A673 (cell line): ENCODE results near the gene ZNF664.

Experiments used
- EZH2 ChIP-seq: fragments of 200-600 bp; sonication (generic); IDR thresholded peaks from 2 replicates; pipeline ENCODE4 v1.6.1; 2017; ENCODE audit warnings: borderline replicate concordance, low read depth, mild to moderate bottlenecking, mixed read lengths, antibody characterized with exemption, low read length; ENCODE audit not compliant: poor library complexity, severe bottlenecking
- TF ChIP-seq, protein P1 (sequence below): fragments of 300-800, 200-600 bp; sonication (generic); conservative IDR thresholded peaks from 2 replicates; pipeline ENCODE4 v1.5.1; 2017; ENCODE audit warnings: low read depth, mild to moderate bottlenecking, antibody characterized with exemption, low read length, moderate library complexity, mixed read lengths

GRCh38 chr12:123936471-123936870 is 36.5 kb upstream of the ZNF664 start:
- TF ChIP-seq, protein P1, sequence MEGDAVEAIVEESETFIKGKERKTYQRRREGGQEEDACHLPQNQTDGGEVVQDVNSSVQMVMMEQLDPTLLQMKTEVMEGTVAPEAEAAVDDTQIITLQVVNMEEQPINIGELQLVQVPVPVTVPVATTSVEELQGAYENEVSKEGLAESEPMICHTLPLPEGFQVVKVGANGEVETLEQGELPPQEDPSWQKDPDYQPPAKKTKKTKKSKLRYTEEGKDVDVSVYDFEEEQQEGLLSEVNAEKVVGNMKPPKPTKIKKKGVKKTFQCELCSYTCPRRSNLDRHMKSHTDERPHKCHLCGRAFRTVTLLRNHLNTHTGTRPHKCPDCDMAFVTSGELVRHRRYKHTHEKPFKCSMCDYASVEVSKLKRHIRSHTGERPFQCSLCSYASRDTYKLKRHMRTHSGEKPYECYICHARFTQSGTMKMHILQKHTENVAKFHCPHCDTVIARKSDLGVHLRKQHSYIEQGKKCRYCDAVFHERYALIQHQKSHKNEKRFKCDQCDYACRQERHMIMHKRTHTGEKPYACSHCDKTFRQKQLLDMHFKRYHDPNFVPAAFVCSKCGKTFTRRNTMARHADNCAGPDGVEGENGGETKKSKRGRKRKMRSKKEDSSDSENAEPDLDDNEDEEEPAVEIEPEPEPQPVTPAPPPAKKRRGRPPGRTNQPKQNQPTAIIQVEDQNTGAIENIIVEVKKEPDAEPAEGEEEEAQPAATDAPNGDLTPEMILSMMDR: no peak
- TF ChIP-seq EZH2: no peak
